NCI-H510A treated with DMSO at 0.1 percent for 48 hours (cell line): ENCODE measurements around the gene ME1.
"Not testable (repeated sequence)": the region's sequence is repeated elsewhere in the genome, so short reads cannot be mapped to it uniquely, and the experiment has no call there.

Experiments
- DNase-seq: peaks from one replicate; lab custom pipeline; 2025; lab: John Stamatoyannopoulos, UW

The ME1 gene

DNA sequence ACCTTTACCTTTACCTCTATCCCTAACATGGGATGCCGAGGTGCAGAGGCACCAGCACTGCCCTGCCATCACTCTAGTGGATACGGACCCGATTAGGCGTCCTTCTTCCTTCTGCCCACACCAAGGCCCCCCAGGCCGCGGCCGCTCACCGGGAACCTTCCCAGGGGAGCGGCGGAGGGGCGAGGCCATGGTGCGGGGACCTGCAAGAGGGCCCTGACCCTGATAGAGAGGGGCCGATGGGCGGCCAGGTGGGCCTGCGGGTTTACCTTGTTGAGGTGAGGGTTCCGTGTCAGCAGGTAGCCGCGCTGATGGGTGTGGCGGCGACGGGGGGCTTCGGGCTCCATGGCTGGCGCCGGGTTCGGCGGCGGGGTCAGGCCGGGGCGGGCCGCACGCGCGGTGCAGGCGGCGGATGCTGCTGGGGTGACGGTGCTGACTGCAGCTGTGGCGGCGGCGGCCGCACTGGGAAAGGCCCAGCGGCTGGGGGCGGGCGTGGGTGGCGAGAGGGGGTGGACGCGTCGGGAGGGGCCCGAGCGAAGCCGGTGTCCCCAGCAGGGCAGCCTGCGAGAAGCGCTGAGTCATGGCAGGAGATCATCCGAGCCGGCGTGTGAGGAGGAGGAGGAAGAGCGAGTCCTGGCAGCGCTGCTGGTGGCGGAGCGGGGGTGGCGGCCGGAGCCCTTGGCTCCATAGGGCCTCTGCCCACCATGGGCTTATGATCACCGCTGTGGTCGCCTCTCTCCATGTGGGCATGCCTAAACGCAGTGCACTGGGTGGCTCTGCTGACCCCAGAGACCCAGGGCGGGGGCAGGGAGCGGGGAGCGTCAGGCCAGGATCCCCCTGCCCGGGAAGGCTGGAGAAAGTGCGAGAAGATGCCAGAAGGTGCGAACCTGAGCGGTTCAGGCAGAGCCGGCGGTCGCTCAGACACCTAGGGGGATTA is at the start of gene ME1:
ME1 (minus strand) TSS at position 441 of the 934 bp plus-strand sequence; CDS start at position 344, 97 bp downstream.
- peak; percentile 49 for DNase-seq

DNA sequence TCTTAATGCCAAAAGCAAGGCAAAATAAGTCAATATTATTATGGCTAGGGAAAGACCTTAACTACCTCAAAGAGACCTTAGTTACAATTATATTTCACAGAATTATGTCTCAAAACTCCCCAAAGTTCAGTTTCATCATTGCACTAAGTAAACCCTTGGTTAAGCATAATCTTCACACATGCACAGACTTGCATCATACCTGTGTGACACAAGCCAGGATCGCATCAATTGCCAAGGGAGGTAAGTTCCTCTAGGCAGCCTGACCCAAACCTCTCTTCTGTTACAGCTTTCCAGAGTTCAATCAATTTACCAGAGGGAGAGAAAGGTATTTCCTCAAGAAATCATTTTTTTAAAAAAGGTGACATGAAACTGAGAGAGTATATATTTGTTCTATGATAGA is 49.6 kb upstream of the ME1 start:
- DNase-seq, result no peak

DNA sequence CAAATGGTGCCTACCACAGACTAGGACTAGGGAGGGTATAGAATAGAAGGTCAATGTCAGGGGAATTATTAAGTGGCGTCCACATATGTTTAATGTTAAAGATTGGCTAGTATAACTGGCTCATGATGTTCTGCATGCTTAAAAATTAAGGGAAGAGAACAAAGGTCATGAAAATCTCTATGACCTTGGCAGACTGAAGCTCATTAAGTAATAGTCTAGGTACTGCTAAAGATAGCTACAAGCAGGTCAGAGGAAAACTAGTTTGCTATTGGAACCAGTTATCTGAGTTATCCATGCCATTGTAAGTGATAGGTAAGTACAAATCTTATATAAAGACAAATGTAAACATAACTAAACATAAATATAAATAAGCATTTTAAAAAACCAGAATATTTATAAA is 48.5 kb upstream of the ME1 start:
- DNase-seq, result no peak

GRCh38 chr6:83476971-83477370 is 46.1 kb upstream of the ME1 start:
- no peak for DNase-seq

DNA sequence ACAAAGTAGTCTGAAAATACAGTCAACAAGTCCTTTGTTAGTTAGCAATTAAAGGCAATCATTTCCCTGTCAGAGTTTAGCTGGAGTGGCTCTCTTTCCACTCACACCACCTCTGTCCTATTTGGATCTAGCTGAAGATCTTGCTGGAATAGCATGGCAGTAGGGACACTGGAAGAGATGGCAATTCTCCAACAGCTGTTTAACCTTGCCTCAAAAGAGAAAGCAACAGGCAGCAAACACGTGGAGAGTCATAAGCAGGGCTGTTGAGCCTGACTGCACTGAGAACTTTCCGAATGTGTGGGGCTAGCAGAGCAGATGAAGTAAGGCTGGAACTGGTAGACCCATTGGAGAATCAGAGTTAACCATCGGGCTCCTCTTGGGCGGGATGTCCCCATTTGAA is 43.5 kb upstream of the ME1 start:
- no peak for DNase-seq

GRCh38 chr6:83472767-83473166 is 41.9 kb upstream of the ME1 start:
- DNase-seq, result no peak

- no peak for DNase-seq
Observed at GRCh38 chr6:83470587-83470986, 39.7 kb upstream of the ME1 start.

DNA sequence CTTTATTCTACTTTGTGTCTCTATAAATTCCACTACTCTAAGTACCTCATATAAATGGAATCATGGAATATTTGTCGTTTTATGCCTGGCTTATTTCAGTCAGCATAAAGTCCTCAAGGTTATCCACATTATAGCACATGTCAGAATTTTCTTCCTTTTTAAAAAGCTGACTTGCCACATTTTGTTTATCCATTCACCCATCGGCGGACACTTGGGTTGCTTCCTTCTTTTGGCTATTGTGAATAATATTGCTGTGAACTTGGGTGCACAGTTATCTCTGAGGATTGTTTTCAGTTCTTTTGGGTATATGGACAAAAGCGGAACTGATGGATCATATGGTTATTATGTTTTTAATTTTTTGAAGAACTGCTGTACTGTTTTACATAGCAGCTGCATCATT is 39.1 kb upstream of the ME1 start:
- no peak for DNase-seq

- DNase-seq, result no peak
Observed at GRCh38 chr6:83467620-83468036, 36.8 kb upstream of the ME1 start.

- no peak for DNase-seq
Observed at GRCh38 chr6:83466328-83466727, 35.5 kb upstream of the ME1 start.

GRCh38 chr6:83464381-83465140 is 33.7 kb upstream of the ME1 start:
- no peak for DNase-seq

DNA sequence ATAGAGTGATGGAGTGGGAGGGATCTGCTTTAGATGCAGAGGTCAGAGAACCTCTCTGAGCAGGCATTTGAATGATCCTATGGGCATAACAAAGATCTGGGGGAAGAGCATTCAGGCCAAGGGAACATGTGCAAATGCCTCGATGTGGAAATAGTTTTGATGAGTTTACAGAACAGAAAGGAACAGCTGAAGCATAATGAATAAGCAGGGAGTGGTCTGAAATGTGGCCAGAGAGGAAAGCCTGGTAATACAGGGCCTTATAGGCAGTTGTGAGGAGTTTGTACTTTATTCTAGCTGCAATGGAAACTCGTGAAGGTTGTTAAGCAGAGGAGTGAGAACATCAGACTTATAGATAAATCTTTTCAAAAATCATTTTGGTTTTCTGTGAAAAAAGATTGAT is 33.0 kb upstream of the ME1 start:
- DNase-seq, result no peak

- DNase-seq, result no peak
Observed at GRCh38 chr6:83462524-83462923, 31.7 kb upstream of the ME1 start.

GRCh38 chr6:83461438-83461837 is 30.6 kb upstream of the ME1 start:
- DNase-seq, result no peak

- no peak for DNase-seq
Observed at GRCh38 chr6:83459663-83460062, 28.8 kb upstream of the ME1 start.

DNA sequence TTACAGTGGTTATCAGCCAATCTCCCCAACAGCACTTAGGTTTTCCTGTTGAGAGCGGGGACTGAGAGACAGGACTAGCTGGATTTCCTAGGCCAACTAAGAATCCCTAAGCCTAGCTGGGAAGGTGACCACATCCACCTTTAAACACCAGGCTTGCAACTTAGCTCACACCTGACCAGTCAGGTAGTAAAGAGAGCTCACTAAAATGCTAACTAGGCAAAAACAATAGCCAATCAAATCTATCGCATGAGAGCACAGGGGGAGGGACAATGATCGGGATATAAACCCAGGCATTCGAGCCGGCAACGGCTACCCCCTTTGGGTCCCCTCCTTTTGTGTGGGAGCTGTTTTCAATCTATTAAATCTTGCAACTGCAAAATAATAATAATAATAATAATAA is 19.2 kb upstream of the ME1 start:
- DNase-seq, result not testable (repeated sequence)

DNA sequence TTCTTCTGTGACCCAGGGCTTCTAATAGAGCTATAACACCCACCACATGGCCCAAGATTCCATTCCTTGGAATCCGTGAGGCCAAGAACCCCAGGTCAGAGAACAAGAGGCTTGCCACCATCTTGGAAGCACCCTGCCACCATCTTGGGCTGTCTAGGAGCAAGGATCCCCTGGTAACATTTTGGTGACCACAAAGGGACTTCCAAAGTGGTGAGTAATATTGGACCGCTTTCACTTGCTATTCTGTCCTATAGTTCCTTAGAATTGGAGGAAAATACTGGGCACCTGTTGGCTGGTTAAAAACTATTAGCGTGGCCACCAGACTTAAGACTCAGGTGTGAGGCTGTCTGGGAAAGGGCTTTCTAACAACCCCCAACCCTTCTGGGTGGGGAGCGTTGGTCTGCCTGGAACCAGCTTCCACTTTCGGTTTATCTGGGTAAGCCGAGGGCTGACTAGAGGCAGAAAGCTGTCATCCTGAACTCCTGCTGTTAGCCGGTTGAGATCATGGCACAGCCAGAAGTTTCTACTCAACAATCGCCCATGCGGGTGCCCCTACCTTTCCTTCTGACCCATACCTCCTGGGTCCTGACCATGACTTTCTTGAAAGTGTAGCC is 13.3 kb upstream of the ME1 start:
- not testable (repeated sequence) for DNase-seq

DNA sequence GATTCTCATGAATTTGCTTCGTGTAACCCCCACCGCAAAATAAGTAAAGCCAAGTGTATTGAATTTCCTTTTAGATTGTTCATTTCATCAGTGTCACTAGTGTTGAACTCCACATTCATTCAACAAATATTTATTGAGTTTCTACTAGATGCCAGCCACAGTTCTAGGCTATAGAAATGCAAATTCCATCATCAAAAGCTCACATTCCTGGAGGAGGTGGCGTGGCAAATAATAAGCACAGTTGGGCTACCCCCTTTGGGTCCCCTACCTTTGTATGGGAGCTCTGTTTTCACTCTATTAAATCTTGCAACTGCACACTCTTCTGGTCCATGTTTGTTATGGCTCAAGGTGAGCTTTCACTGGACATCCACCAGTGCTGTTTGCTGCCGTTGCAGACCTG is 12.7 kb upstream of the ME1 start:
- no peak for DNase-seq

DNA sequence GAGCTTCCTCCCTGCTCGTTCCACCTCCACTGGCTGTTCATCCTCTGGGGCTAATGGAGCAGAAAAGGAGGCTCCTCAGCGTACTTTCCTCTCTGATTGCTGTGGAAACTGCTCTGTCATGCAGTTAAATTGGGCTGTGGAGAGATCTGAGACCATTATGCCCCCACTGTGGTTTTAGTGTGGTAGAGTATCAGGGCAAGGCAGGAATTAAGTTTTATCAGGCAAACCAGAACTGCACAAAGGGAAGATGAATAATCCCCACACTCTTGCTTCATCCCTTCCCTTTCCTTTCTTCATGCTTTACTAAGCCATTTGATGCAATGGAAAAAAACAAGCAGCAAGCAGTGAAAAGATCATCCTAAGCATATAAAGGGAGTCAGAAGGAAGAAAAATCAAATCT is 11.9 kb upstream of the ME1 start:
- no peak for DNase-seq

DNA sequence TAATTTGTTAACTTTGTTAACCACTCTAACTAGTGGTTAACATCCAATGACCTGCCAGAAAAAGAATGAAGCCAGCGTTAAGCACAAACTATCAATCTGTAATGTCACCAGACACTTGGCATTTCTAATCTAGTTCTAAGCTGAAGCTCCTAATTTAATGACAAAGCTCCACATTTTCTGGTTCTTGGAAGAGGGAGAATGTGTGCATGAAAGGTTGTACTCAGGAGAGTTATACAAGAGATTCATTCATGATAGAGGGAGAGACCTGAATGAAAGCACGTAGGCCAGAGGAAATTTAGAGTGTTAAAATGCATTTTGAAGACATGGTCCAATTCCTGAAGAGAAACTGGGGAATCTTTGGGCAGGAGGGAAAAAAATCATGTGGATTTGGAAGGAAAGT is 8.3 kb upstream of the ME1 start:
- no peak for DNase-seq

DNA sequence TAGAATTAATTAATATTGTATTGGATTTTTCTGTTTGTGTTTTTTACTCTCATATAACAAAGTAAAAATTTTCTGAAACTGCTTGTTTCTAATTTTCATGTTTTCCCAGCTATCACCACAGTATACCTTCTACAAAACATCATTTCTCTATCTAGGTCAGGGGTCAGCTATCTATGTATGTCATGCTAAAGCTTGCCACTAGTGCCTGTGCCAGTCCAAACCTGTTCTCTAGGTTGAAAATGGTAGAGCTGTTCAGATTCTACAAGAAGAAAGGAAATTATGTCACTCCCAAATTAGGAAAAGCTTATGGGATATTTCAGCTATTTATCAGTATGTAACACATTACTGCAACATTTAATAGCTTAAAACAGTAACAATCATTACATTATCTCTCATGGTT is 5.8 kb upstream of the ME1 start:
- no peak for DNase-seq

GRCh38 chr6:83433177-83433576 is 2.3 kb upstream of the ME1 start:
- DNase-seq, result no peak

DNA sequence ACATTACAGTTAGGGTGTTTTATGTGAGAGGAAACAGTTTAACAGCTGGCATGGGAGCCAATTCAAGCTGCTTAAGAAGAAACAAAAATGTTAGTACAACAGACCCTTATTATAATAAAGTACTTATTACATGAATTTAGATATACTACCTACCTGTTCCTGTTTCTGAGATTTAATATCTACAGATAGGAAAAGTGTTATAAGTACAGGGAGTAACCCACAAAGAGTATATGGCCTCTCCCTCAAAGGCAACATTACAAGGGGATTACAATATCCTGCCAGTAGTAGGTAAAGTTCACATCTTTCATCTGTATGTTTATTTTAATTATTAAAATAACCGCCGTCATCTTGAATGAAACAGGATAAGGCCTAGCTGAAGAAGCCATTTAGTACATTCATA is 1.8 kb upstream of the ME1 start:
- DNase-seq, result peak; percentile 11
